ENCODE data around the gene TOB1. TPM values are rescaled to one million over a fixed set of nuclear protein-coding genes. Genes with fewer than 3 reads are reported as not detected.

Gene TOB1
- total RNA-seq, 2 experiments from 2014 or later = 15.2 to 26.4 TPM

GRCh38 chr17:50909765-50910605 is 43.8 kb upstream of the TOB1 start:
- Histone ChIP-seq H3K9me3 (ENCODE audit: low read length) (no peaks in the 10 kb centered on the region), H3K79me2 (ENCODE audit: insufficient read depth, low read depth, low read length) (no peaks in the 10 kb centered on the region), H3K36me3 (ENCODE audit: insufficient read depth, low read length) (no peaks in the 10 kb centered on the region), H2AFZ (ENCODE audit: low read length) (no peak overlapping the region), H3K4me1 (ENCODE audit: insufficient read depth, low read length, poor library complexity, severe bottlenecking) (peaks cover 13% of the 10 kb centered on the region), H3K4me2 (ENCODE audit: low read length) (no peak overlapping the region), H3K27ac (ENCODE audit: low read depth, low read length, poor library complexity, severe bottlenecking) (no peak overlapping the region), H3K4me3 (ENCODE audit: low read depth, low read length, poor library complexity, severe bottlenecking) (no peak overlapping the region), H4K20me1 (ENCODE audit: insufficient read depth, low read length) (no peaks in the 10 kb centered on the region), H3K9me2 (ENCODE audit: insufficient read depth, low read length) (no peaks in the 10 kb centered on the region)
- ChIA-PET CTCF (ENCODE audit: unreplicated experiment) (no interaction called here), POLR2A (interaction anchor here (0.6 to 0.8 kb wide), 2 partner anchors 11 to 35 kb away, joined by 3 to 5 read pairs; no protein-coding TSS in a partner anchor)
- BruUV-seq (replicated peaks) = no TSS peak
- intact Hi-C loops (cut with micrococcal nuclease; ENCODE audit: unreplicated experiment) = no loop called here
- no peak for TF ChIP-seq EZH2phosphoT487 (IDR thresholded peaks at IDR 0.05; ENCODE audit: borderline replicate concordance, low read depth, low read length)
- TF ChIP-seq, protein P1, sequence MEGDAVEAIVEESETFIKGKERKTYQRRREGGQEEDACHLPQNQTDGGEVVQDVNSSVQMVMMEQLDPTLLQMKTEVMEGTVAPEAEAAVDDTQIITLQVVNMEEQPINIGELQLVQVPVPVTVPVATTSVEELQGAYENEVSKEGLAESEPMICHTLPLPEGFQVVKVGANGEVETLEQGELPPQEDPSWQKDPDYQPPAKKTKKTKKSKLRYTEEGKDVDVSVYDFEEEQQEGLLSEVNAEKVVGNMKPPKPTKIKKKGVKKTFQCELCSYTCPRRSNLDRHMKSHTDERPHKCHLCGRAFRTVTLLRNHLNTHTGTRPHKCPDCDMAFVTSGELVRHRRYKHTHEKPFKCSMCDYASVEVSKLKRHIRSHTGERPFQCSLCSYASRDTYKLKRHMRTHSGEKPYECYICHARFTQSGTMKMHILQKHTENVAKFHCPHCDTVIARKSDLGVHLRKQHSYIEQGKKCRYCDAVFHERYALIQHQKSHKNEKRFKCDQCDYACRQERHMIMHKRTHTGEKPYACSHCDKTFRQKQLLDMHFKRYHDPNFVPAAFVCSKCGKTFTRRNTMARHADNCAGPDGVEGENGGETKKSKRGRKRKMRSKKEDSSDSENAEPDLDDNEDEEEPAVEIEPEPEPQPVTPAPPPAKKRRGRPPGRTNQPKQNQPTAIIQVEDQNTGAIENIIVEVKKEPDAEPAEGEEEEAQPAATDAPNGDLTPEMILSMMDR (conservative IDR thresholded peaks at IDR 0.05; ENCODE audit: low read length) = no peak
- DNase-seq (ENCODE audit: low spot score) = no peak

- no peaks in the 10 kb centered on the region for H3K36me3 ChIP-seq (ENCODE audit: insufficient read depth, low read length)
- BruUV-seq (replicated peaks) = no TSS peak
- ChIA-PET CTCF (ENCODE audit: unreplicated experiment) (no interaction called here), POLR2A (interaction anchor here (0.6 to 0.8 kb wide), 2 partner anchors 12 to 36 kb away, joined by 3 to 5 read pairs; no protein-coding TSS in a partner anchor)
- H3K9me2 ChIP-seq (ENCODE audit: insufficient read depth, low read length) = no peaks in the 10 kb centered on the region
- no peaks in the 10 kb centered on the region for H3K9me3 ChIP-seq (ENCODE audit: low read length)
- intact Hi-C loops (cut with micrococcal nuclease; ENCODE audit: unreplicated experiment) = no loop called here
- H3K4me3 ChIP-seq (ENCODE audit: low read depth, low read length, poor library complexity, severe bottlenecking) = no peak overlapping the region
- H2AFZ ChIP-seq (ENCODE audit: low read length) = no peak overlapping the region
- TF ChIP-seq, protein P1 (conservative IDR thresholded peaks at IDR 0.05; ENCODE audit: low read length) = no peak
- TF ChIP-seq EZH2phosphoT487 (IDR thresholded peaks at IDR 0.05; ENCODE audit: borderline replicate concordance, low read depth, low read length) = no peak
- DNase-seq (ENCODE audit: low spot score) = no peak
- no peaks in the 10 kb centered on the region for H4K20me1 ChIP-seq (ENCODE audit: insufficient read depth, low read length)
- peaks cover 21% of the 10 kb centered on the region for H3K4me1 ChIP-seq (ENCODE audit: insufficient read depth, low read length, poor library complexity, severe bottlenecking)
- no peaks in the 10 kb centered on the region for H3K79me2 ChIP-seq (ENCODE audit: insufficient read depth, low read depth, low read length)
- no peak overlapping the region for H3K4me2 ChIP-seq (ENCODE audit: low read length)
- no peak overlapping the region for H3K27ac ChIP-seq (ENCODE audit: low read depth, low read length, poor library complexity, severe bottlenecking)
These were observed 43.0 kb upstream of the TOB1 start for GRCh38 chr17:50908860-50909764.
